ENCODE measurements around the gene FBXO3.

The FBXO3 gene

DNA sequence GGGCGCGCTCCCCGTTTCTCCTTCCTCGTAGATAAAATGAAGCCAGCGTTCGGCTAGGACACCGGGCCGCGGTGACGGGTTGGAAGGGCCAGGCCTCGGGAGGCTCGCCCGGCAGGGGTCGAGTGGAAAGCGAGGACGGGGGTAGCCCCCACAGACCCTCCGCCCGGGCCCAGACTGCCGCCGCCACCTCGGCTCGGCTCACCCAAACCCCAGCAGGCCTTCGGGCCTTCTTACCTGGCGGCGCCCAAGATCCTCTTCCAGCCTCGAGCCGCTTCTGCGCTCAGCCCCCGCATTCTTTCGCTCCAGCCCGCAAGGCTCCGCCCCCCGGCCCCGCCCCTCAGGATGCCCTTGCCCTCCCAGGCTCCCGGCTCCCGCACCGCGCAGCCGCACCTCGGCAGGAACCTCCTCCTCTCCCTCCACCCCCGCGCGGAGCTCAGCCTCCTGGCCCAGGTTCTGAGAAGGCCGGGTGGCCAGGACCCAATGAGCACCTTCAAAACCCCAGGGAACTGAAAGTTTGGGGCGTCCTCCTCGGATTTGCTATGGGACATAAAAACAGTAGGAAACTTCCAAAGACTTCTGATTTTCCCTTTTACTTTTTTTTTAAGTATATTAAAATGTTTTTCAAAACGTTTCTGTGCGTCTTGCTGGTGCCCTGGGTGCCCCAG is 38.0 kb downstream of the FBXO3 start, which contains the start of gene CD59:
Gene CD59 (minus strand): TSS at position 276 of the 665 bp plus-strand sequence. CDS start 13,978 bp downstream, outside the sequence.
- peaks cover 42% of the 10 kb centered on the region for H3K4me1 ChIP-seq (ENCODE audit: low read depth, poor library complexity, severe bottlenecking)
- peaks cover 4% of the 10 kb centered on the region; the same call in 1 of the 2 replicates for H4K20me1 ChIP-seq (ENCODE audit: insufficient read depth)
- peaks cover 40% of the 10 kb centered on the region for H3K79me2 ChIP-seq (ENCODE audit: insufficient read depth, low read depth)
- H2AFZ ChIP-seq (ENCODE audit: low read depth) = peak within 1 kb of the TSS; percentile 75
- TF ChIP-seq CTCF (conservative IDR thresholded peaks at IDR 0.05; ENCODE audit: low read depth, low read length) = 0 out of 2 replicates have a peak, but pooled peaks have one; percentile 14
- peak within 1 kb of the TSS; percentile 94 for H3K4me2 ChIP-seq
- peak within 1 kb of the TSS; percentile 92 for H3K9ac ChIP-seq
- H3K4me3 ChIP-seq (IDR thresholded peaks at IDR 0.05; ENCODE audit: insufficient read depth, low read depth, low read length) = no peak within 1 kb of the TSS
- H3K27me3 ChIP-seq (ENCODE audit: insufficient read depth, low read depth) = no peaks in the 10 kb centered on the region
- H3K36me3 ChIP-seq (ENCODE audit: insufficient read depth) = no peaks in the 10 kb centered on the region
- H3K27ac ChIP-seq = peak within 1 kb of the TSS; percentile 92

DNA sequence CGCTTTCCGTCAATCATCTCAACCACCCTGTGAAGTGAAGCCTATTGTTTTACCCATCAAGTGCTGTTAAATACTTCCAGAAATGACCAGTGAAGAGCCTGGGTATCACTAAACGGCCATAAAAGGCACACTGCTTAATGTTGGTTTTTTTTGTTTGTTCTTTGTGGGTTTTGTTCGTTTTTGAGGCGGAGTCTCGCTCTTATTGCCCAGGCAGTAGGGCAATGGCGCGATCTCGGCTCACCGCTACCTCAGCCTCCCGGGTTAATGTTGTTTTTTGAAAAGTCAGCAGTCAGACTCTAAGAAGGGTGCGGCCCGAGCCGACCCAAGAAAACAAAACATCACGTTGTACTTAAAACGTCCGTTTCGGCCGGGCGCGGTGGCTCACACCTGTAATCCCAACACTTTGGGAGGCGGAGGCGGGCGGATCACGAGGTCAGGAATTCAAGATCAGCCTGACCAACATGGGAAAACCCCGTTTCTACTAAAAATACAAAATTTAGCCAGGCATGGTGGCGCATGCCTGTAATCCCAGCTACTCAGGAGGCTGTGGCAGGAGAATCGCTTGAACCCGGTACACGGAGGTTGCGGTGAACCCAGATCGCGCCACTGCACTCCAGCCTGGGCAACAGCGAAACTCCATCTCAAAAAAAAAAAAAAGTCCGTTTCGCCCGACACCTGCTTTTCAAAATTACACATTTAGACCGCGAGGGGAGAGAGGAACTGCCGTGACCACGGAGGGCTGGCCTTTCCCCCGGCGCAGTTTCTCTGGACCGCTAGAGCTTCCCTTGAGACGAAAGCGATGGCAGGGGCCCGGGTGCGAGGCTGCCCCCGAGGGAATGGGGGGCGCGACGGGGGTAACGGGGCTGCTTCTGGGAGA is 38.8 kb downstream of the FBXO3 start:
- H3K27me3 ChIP-seq (ENCODE audit: insufficient read depth, low read depth) = no peaks in the 10 kb centered on the region
- H3K27ac ChIP-seq = peak overlapping the region; percentile 92
- no peak for TF ChIP-seq CTCF (conservative IDR thresholded peaks at IDR 0.05; ENCODE audit: low read depth, low read length)
- peak overlapping the region; percentile 94 for H3K4me2 ChIP-seq
- peaks cover 47% of the 10 kb centered on the region for H3K79me2 ChIP-seq (ENCODE audit: insufficient read depth, low read depth)
- peaks cover 49% of the 10 kb centered on the region for H3K4me1 ChIP-seq (ENCODE audit: low read depth, poor library complexity, severe bottlenecking)
- H4K20me1 ChIP-seq (ENCODE audit: insufficient read depth) = peaks cover 4% of the 10 kb centered on the region; the same call in 1 of the 2 replicates
- H3K4me3 ChIP-seq (IDR thresholded peaks at IDR 0.05; ENCODE audit: insufficient read depth, low read depth, low read length) = no peak overlapping the region
- H3K9ac ChIP-seq = peak overlapping the region; percentile 92
- peak overlapping the region; percentile 75; the same call in 1 of the 2 replicates for H2AFZ ChIP-seq (ENCODE audit: low read depth)
- H3K36me3 ChIP-seq (ENCODE audit: insufficient read depth) = no peaks in the 10 kb centered on the region

GRCh38 chr11:33734441-33735270 is 39.7 kb downstream of the FBXO3 start:
- Histone ChIP-seq H3K4me2 (peak overlapping the region; percentile 94), H3K4me3 (IDR thresholded peaks at IDR 0.05; ENCODE audit: insufficient read depth, low read depth, low read length) (no peak overlapping the region), H4K20me1 (ENCODE audit: insufficient read depth) (peaks cover 4% of the 10 kb centered on the region; the same call in 1 of the 2 replicates), H3K4me1 (ENCODE audit: low read depth, poor library complexity, severe bottlenecking) (peaks cover 58% of the 10 kb centered on the region), H3K9ac (peak overlapping the region; percentile 92), H3K27me3 (ENCODE audit: insufficient read depth, low read depth) (no peaks in the 10 kb centered on the region), H2AFZ (ENCODE audit: low read depth) (0 out of 2 replicates have a peak overlapping the region, but pooled peaks have one; percentile 75), H3K36me3 (ENCODE audit: insufficient read depth) (no peaks in the 10 kb centered on the region), H3K79me2 (ENCODE audit: insufficient read depth, low read depth) (peaks cover 56% of the 10 kb centered on the region), H3K27ac (peak overlapping the region; percentile 92)
- no peak for TF ChIP-seq CTCF (conservative IDR thresholded peaks at IDR 0.05; ENCODE audit: low read depth, low read length)

DNA sequence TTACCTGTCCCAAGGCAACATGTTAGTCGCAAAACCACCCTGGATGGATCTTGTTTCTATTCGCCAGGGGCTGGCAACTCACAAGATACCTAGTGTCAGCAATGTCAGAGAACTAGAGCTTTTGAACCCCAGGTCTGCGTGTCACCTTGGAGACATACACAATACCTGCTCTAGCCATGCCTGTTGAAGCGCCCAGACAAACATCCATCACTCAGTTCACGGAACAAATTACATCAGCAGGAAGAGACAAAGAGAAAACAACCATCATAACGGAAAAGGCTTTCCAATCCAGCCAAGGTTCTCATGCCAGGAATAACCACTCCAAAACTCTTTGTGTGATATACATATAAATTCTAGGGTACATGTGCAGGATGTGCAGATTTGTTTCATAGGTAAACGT is 40.3 kb downstream of the FBXO3 start:
- Histone ChIP-seq H3K4me1 (ENCODE audit: low read depth, poor library complexity, severe bottlenecking) (peaks cover 65% of the 10 kb centered on the region), H3K79me2 (ENCODE audit: insufficient read depth, low read depth) (peaks cover 63% of the 10 kb centered on the region), H3K27me3 (ENCODE audit: insufficient read depth, low read depth) (no peaks in the 10 kb centered on the region), H3K36me3 (ENCODE audit: insufficient read depth) (no peaks in the 10 kb centered on the region), H4K20me1 (ENCODE audit: insufficient read depth) (peaks cover 4% of the 10 kb centered on the region; the same call in 1 of the 2 replicates), H3K4me3 (IDR thresholded peaks at IDR 0.05; ENCODE audit: insufficient read depth, low read depth, low read length) (no peak overlapping the region), H3K27ac (peak overlapping the region; percentile 92), H3K4me2 (peak overlapping the region; percentile 94), H2AFZ (ENCODE audit: low read depth) (no peak overlapping the region), H3K9ac (peak overlapping the region; percentile 92; the same call in 1 of the 2 replicates)
- no peak for TF ChIP-seq CTCF (conservative IDR thresholded peaks at IDR 0.05; ENCODE audit: low read depth, low read length)
